ENCODE data around the gene CYP4F22.
"Not testable (repeated sequence)": the region's sequence is repeated elsewhere in the genome, so short reads cannot be mapped to it uniquely, and the experiment has no call there.

Gene CYP4F22

DNA sequence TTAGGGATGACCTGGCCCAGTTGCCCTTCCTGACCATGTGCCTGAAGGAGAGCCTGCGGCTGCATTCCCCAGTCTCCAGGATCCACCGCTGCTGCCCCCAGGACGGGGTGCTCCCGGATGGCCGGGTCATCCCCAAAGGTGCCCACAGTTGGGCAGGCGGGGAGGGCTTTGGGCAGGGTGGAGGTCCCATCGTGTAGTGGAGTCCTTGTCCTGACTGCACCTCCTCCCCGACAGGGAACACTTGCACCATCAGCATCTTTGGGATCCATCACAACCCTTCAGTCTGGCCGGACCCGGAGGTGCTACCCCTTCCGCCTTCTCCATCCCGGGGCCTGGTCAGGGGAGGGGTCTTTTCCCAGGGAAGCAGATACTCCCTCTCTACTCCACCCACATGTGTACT lies 75.0 kb downstream of the CYP4F22 start:
- DNase-seq = no peak

DNA sequence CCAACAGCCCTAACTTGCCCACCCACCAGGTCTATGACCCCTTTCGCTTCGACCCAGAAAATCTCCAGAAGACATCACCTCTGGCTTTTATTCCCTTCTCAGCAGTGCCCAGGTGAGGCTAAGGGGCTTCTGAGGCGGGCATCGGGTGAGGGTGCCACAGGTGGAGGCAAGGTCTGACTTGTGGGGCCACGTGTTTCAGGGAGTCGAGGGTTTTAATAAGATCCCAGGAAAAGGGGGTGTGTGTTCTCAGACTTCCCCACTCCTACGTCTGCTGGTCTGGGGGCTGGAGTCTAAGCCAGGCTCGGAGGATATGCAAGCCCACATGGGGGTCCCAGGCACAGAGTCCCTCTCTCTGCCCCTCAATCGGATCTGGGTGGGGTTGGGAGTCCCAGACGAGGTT lies 75.8 kb downstream of the CYP4F22 start:
- no peak for DNase-seq

DNA sequence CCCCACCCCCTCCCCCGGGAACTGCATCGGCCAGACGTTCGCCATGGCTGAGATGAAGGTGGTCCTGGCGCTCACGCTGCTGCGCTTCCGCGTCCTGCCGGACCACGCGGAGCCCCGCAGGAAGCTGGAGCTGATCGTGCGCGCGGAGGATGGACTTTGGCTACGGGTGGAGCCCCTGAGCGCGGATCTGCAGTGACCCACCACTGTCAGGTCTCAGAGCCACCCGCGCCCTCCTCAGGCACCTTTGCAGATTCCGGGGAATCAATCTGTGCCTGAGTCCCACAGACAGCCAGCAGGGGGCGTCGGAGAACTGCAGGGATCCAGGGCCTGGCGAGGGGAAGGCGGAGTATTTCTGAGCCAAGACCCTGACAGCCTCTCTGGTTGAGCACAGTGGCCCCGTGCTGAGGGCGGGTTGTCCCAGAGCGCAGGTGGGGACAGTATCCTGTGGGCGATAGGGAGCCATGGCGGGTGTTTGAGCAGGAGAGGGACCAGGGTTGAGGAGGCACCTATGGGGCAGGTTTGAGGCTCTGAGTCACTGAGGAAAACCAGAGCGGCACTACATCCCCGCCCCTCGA lies 76.3 kb downstream of the CYP4F22 start:
- peak; percentile 0 for DNase-seq

DNA sequence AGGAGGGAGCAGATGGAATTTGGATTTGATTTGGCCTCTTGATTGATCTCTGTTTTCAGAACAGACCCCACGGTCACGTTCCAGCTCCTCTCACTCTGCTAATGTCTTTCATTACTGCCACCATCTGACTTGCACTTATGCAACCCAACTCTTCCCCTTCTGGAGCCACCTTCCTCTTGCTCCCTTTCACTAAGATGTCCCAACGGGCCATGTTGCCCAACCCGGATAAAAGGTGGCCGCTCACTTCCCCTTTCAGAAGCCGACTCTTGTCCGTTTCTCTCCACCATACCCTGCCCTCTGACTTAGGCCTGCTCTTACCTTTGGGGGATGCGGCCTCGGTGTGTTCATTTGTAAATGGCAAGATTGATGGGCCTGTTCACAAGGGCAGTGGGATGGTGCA lies 79.3 kb downstream of the CYP4F22 start:
- DNase-seq = no peak

DNA sequence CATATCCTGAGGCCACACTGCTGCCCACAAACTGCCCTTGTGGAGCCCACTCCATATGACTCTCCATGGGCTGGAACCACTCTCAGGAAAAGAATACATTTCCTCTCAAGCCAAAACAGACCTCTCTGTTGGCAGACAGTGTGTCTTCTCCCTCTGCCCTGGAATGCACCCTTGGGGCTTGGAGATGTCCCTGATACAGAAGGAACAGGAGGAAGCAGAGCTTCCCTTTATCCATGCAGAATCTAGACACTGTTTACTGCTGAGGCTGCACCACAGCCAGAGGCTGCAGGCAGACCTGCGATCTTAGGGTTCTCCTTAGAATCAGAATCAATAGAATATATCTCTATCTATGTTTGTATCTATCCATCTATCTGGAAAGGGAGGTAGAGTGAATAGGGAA lies 79.9 kb downstream of the CYP4F22 start:
- no peak for DNase-seq

DNA sequence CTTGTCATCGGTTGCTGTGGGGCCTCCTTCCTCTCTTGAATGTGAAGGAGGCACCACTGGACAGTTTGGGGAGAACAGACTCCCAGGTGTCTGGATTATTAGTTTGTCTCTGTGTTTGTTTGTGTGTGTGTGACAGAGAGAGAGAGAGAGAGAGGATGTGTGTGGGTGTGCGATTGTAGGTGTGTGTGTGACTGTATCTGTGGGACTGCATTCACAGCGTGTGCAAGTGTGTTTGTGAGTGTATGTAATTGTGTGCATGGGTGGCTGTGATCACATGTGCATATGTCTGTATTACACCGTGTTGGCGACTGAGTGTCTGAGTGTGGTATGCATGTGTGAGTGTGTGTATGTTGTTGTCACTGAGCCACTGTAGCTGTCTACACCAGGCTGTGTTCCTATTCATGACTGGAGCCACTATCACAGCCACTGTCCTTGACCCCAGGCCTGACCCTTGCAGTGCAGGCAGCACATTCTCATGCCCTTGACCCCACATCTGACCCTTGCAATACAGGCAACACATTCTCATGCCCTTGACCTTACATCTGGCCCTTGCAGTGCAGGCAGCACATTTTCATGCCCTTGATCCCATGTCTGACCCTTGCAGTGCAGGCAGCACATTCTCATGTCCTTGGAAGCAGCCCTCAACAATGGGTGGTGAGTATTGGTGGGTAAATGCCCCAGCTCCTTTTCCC lies 81.6 kb downstream of the CYP4F22 start:
- no peak for DNase-seq

DNA sequence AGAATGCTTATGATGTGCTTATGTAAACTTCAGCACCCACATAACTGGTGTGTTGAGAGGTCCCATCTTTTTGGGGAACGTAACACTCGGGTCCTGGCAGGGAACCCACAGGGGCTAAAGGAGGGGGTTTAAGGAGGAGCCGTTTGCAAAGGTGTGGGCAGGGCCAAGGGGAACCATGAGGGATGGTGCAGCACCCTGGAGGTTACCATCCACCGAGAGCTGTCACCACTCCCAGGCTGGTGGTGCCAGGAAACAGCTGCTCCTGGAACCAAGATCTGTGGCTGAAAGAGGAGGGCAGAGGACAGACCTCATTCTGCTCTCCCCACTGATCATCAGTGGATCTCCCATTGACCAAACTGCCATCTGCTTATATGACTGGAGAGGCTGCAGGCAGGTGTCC lies 83.5 kb downstream of the CYP4F22 start:
- DNase-seq = no peak

DNA sequence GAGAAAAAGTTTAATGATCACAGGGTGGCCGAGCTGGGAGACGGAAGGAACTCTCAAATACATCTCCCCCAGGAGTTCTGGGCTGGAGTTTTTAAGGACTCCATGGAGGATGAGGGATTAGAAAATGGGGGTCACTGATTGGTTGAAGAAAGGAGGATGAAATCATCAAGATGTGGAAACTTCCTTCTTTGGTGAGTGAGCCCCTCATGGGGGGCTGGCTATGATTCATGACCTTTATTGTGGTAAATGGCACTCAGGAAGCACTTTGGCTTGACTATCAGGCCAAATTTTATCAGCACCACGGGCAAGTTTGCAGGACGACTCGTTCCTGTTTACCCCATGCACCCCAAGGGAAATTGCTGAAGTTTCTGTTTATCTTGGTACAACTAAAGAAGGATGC lies 84.2 kb downstream of the CYP4F22 start:
- not testable (repeated sequence) for DNase-seq

DNA sequence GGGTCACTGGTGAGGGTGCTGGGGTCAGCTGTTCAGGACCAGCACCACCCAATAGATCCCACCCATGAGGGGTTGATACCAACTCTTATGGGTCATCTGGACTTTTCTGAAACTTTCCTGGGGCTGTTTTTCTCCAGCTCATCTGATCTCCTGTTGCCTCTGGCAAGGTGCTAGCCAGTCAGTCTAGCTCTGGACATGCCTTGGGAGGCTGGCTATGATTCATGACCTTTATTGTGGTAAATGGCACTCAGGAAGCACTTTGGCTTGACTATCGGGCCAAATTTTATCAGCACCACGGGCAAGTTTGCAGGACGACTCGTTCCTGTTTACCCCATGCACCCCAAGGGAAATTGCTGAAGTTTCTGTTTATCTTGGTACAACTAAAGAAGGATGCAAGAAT lies 85.4 kb downstream of the CYP4F22 start:
- DNase-seq = not testable (repeated sequence)

DNA sequence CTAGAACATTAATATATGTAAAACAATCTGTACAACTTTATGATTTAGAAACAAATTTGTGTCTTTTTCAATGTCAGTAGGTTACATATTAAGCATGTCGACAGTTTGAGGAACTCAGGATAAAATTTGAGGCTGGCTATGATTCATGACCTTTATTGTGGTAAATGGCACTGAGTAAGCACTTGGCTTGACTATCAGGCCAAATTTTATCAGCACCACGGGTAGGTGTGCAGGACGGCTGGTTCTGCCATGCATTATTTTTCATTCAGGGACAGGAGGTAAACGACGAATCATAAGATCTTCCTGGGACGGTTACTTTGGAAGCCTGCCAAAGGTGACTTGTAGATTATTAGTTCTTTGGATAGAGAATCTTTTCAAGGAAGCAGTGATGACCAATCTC lies 86.7 kb downstream of the CYP4F22 start:
- no peak for DNase-seq

Data from NCI-H2107 (cell line).